ENCODE results near the gene SCGN.

DNA sequence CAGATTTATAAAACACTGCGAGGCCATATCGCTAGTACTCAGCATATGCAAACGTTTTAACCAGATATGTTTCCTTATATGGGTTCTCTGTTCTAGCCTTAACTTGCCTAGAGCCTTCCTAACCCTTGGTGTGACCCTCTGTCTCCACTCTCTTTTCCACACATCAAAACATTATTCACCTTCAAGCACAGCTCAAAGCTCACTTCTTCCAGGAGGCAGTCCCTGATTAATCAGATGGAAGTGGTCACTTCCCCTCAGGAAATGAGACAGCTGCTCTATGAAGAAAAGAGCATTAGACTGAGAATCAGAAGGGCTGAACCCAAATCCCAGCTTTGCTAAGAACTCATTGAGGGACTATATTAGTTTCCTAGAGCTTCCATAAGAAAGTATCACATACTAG is 62.8 kb downstream of the SCGN start:
- no peak for TF ChIP-seq CTCF (conservative IDR thresholded peaks at IDR 0.05; ENCODE audit: low read length)
- TF ChIP-seq EZH2phosphoT487 (IDR thresholded peaks at IDR 0.05; ENCODE audit: borderline replicate concordance): no peak

Measured in Loucy (cell line).